ENCODE data around the gene G0S2. TPM values are rescaled to one million over a fixed set of nuclear protein-coding genes. Genes with fewer than 3 reads are reported as not detected.

Gene G0S2, protein sequence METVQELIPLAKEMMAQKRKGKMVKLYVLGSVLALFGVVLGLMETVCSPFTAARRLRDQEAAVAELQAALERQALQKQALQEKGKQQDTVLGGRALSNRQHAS
- polyA plus RNA-seq (2011; rRNA removed) (1.0 and 1.1 TPM in 2 replicates), polyA plus RNA-seq (2017; fragmentation: RNase III; extraction: RNeasy Plus Mini Kit Qiagen cat#74134 plus additional on column Dnase treatment) (2.5 to 3.3 TPM (median 3.0 TPM) in 3 replicates), polyA minus RNA-seq (2011; rRNA and poly(A)+ RNA removed) (0.54 TPM in 1 of 2 replicates, not detected in the other)
- 1.6 TPM in 2 replicates for polyA plus RNA-seq (2012; cell fraction: cytosol; rRNA removed)
- 0.95 and 1.9 TPM in 2 replicates for polyA plus RNA-seq (2012; cell fraction: nucleus; rRNA removed)

DNA sequence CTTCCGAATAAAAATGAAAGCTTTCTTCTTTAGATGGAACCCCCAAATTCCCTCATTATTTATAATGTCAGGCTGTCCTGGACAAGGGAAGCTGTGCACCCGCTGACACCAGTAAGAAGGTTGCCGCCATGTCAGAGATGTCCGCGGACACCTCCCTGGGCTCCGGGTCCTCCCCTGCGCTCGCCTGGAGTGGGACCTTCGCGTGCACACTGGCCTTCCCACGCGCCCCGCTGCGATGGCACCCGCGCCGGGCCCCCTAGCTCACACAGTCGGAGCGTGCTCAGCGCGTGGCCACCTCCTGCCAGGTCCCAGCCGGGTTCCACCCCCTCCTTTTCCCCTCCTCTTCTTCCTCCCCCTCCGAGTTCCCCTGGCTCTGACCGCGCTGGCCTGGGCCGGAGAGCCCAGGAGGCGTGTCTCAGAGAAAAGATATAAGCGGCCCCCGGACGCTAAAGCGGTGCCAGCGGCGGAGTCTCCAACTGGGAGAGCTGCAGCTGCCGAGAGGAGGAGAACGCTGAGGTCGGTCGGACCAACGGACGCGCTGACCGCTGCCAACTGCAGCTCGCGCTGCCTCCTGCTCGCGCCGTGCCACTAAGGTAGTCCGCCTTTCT lies at the start of gene G0S2:
Gene G0S2, plus strand, starts transcription at position 456 of the 608 bp plus-strand sequence. CDS start 273 bp downstream, outside the sequence.
- CTCF ChIA-PET: interaction anchor here (0.9 to 2.1 kb wide), 7 partner anchors 8 to 71 kb away, joined by 3 to 7 read pairs (median 3); no protein-coding TSS in a partner anchor
- Histone ChIP-seq H3K4me3 (peak within 1 kb of the TSS; percentile 41), H3K4me1 (peaks cover 17% of the 10 kb centered on the region; the same call in 2 of the 3 replicates), H3K27ac (peak within 1 kb of the TSS; percentile 31 to 42; a peak in 5 of 6 replicates), H3K9me3 (no peaks in the 10 kb centered on the region), H3K4me2 (peak within 1 kb of the TSS; percentile 91)
- TF ChIP-seq POLR2A (IDR thresholded peaks at IDR 0.05; ENCODE audit: low read length) (0 out of 2 replicates have a peak, but pooled peaks have one; percentile 24), NR3C1 (IDR thresholded peaks at IDR 0.05) (no peak)
- TF ChIP-seq, protein P1, sequence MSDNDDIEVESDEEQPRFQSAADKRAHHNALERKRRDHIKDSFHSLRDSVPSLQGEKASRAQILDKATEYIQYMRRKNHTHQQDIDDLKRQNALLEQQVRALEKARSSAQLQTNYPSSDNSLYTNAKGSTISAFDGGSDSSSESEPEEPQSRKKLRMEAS (IDR thresholded peaks at IDR 0.05): peak; percentile 67
- TF ChIP-seq, protein P2, sequence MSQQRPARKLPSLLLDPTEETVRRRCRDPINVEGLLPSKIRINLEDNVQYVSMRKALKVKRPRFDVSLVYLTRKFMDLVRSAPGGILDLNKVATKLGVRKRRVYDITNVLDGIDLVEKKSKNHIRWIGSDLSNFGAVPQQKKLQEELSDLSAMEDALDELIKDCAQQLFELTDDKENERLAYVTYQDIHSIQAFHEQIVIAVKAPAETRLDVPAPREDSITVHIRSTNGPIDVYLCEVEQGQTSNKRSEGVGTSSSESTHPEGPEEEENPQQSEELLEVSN (IDR thresholded peaks at IDR 0.05; ENCODE audit: borderline replicate concordance, low read depth): peak; percentile 66
- FAIRE-seq (no peak), DNase-seq (ENCODE audit: low read depth in 1 of 2, low spot score in 1 of 2) (no peak), ATAC-seq (peak; percentile 80 to 83)
- POLR2A ChIA-PET: no interaction called here
- WGBS (ENCODE audit: missing lambda C conversion rate): 48% methylated on average over 39 of the region's 47 CpGs

DNA sequence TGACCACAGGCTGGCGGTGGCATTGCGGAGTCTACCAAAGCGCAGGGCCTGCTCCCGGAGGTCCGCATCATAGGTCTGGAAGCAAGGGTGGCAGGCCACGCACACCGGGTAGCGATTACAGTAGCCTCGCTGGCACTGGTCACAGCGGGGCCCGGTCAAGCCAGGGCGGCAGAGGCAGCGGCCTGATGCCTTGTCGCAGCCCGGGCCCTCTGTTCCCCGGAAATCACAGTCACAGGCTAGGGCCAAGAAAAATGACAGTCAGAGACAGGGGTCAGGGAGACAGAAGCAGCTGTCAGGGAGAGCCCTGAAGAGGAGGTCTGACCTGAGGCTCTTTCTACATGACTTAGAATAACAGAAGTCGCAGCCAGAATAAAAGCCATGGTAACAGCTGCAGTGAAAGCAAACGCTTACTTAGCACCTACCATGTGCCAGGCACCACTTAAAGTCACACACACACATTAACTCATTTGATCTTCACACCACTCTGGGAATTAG lies 49.4 kb upstream of the G0S2 start:
- WGBS (ENCODE audit: missing lambda C conversion rate): 91% methylated on average over 10 of the region's 18 CpGs

More for the DNA sequence above, 49.4 kb upstream of the G0S2 start:
- POLR2A ChIA-PET: no interaction called here
- Histone ChIP-seq H3K4me2 (no peak overlapping the region), H3K27ac (no peak overlapping the region), H3K9me3 (no peaks in the 10 kb centered on the region), H3K4me1 (no peaks in the 10 kb centered on the region), H3K4me3 (no peak overlapping the region)
- no peak for ATAC-seq
- no peak for FAIRE-seq
- no peak for DNase-seq (ENCODE audit: low read depth in 1 of 2, low spot score in 1 of 2)
- CTCF ChIA-PET: interaction anchor here (1.1 to 3.2 kb wide), 7 partner anchors 11 to 60 kb away, joined by 3 to 31 read pairs (median 7); no protein-coding TSS in a partner anchor
- TF ChIP-seq CEBPB (IDR thresholded peaks at IDR 0.05) (no peak), SMC3 (IDR thresholded peaks at IDR 0.05) (no peak), TFCP2L1 (CRISPR knock-in tag; IDR thresholded peaks at IDR 0.05) (no peak), EHF (CRISPR knock-in tag; IDR thresholded peaks at IDR 0.05) (no peak), EP300 (IDR thresholded peaks at IDR 0.05) (no peak), POLR2AphosphoS2 (conservative IDR thresholded peaks at IDR 0.05; ENCODE audit: low read length) (no peak), ZFP36 (IDR thresholded peaks at IDR 0.05; ENCODE audit: borderline replicate concordance, partially characterized antibody) (no peak), JUN (IDR thresholded peaks at IDR 0.05) (no peak)
- TF ChIP-seq, protein P2 (IDR thresholded peaks at IDR 0.05; ENCODE audit: borderline replicate concordance, low read depth): no peak
- TF ChIP-seq, protein P3, sequence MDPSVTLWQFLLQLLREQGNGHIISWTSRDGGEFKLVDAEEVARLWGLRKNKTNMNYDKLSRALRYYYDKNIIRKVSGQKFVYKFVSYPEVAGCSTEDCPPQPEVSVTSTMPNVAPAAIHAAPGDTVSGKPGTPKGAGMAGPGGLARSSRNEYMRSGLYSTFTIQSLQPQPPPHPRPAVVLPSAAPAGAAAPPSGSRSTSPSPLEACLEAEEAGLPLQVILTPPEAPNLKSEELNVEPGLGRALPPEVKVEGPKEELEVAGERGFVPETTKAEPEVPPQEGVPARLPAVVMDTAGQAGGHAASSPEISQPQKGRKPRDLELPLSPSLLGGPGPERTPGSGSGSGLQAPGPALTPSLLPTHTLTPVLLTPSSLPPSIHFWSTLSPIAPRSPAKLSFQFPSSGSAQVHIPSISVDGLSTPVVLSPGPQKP (IDR thresholded peaks at IDR 0.05; ENCODE audit: low read depth, low read length): no peak
- TF ChIP-seq, protein P4, sequence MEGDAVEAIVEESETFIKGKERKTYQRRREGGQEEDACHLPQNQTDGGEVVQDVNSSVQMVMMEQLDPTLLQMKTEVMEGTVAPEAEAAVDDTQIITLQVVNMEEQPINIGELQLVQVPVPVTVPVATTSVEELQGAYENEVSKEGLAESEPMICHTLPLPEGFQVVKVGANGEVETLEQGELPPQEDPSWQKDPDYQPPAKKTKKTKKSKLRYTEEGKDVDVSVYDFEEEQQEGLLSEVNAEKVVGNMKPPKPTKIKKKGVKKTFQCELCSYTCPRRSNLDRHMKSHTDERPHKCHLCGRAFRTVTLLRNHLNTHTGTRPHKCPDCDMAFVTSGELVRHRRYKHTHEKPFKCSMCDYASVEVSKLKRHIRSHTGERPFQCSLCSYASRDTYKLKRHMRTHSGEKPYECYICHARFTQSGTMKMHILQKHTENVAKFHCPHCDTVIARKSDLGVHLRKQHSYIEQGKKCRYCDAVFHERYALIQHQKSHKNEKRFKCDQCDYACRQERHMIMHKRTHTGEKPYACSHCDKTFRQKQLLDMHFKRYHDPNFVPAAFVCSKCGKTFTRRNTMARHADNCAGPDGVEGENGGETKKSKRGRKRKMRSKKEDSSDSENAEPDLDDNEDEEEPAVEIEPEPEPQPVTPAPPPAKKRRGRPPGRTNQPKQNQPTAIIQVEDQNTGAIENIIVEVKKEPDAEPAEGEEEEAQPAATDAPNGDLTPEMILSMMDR (IDR thresholded peaks at IDR 0.05): no peak
- TF ChIP-seq, protein P5, sequence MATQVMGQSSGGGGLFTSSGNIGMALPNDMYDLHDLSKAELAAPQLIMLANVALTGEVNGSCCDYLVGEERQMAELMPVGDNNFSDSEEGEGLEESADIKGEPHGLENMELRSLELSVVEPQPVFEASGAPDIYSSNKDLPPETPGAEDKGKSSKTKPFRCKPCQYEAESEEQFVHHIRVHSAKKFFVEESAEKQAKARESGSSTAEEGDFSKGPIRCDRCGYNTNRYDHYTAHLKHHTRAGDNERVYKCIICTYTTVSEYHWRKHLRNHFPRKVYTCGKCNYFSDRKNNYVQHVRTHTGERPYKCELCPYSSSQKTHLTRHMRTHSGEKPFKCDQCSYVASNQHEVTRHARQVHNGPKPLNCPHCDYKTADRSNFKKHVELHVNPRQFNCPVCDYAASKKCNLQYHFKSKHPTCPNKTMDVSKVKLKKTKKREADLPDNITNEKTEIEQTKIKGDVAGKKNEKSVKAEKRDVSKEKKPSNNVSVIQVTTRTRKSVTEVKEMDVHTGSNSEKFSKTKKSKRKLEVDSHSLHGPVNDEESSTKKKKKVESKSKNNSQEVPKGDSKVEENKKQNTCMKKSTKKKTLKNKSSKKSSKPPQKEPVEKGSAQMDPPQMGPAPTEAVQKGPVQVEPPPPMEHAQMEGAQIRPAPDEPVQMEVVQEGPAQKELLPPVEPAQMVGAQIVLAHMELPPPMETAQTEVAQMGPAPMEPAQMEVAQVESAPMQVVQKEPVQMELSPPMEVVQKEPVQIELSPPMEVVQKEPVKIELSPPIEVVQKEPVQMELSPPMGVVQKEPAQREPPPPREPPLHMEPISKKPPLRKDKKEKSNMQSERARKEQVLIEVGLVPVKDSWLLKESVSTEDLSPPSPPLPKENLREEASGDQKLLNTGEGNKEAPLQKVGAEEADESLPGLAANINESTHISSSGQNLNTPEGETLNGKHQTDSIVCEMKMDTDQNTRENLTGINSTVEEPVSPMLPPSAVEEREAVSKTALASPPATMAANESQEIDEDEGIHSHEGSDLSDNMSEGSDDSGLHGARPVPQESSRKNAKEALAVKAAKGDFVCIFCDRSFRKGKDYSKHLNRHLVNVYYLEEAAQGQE (IDR thresholded peaks at IDR 0.05): no peak
- TF ChIP-seq, protein P6, sequence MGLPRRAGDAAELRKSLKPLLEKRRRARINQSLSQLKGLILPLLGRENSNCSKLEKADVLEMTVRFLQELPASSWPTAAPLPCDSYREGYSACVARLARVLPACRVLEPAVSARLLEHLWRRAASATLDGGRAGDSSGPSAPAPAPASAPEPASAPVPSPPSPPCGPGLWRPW (IDR thresholded peaks at IDR 0.05): no peak
- TF ChIP-seq, protein P7, sequence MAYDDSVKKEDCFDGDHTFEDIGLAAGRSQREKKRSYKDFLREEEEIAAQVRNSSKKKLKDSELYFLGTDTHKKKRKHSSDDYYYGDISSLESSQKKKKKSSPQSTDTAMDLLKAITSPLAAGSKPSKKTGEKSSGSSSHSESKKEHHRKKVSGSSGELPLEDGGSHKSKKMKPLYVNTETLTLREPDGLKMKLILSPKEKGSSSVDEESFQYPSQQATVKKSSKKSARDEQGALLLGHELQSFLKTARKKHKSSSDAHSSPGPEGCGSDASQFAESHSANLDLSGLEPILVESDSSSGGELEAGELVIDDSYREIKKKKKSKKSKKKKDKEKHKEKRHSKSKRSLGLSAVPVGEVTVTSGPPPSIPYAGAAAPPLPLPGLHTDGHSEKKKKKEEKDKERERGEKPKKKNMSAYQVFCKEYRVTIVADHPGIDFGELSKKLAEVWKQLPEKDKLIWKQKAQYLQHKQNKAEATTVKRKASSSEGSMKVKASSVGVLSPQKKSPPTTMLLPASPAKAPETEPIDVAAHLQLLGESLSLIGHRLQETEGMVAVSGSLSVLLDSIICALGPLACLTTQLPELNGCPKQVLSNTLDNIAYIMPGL (CRISPR knock-in tag; IDR thresholded peaks at IDR 0.05; ENCODE audit: borderline replicate concordance): no peak

Measured in A549 (cell line).